Epidermal melanocyte (primary cell): ENCODE data around the gene POLD4.

Source experiments
- DNase-seq: peaks from one replicate; pipeline ENCODE4 v3.0.0; 2011; ENCODE audit warnings: low spot score; ENCODE audit not compliant: insufficient read length

POLD4 gene

DNA sequence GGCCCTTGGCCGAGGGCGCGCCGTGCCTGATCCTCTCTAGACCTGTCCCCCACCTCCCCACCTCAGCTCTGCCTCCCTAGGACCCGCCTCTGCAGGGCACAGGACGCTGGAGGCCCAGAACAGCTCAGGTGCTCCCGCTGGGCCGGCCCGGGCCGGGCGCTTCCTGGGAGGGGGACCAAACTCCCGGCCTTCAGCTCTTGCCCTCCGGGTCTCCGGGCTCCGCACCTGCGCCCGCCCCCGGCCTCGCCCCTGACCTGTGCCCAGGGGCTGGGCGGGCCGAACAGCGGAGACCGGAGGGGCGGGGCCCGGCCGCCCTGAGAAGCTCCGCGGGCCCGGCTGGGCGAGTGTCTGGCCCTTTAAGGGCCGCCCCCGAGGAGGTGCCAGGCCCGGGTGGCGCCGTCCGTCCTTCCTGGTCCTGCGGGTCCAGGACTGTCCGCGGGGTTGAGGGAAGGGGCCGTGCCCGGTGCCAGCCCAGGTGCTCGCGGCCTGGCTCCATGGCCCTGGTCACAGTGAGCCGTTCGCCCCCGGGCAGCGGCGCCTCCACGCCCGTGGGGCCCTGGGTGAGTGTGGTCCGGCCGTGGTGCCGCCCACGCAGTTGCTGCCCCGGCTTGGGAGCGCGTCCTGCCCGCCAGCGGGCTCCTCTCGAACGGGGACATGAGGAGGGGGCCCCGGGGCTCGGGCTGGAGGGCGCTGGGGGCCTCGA, 50.1 kb downstream of the POLD4 start, which contains the start of gene SSH3:
Gene SSH3 (plus strand): TSS at position 399 of the 703 bp plus-strand sequence. CDS start 96 bp downstream, at position 495.
- DNase-seq = peak; percentile 54

DNA sequence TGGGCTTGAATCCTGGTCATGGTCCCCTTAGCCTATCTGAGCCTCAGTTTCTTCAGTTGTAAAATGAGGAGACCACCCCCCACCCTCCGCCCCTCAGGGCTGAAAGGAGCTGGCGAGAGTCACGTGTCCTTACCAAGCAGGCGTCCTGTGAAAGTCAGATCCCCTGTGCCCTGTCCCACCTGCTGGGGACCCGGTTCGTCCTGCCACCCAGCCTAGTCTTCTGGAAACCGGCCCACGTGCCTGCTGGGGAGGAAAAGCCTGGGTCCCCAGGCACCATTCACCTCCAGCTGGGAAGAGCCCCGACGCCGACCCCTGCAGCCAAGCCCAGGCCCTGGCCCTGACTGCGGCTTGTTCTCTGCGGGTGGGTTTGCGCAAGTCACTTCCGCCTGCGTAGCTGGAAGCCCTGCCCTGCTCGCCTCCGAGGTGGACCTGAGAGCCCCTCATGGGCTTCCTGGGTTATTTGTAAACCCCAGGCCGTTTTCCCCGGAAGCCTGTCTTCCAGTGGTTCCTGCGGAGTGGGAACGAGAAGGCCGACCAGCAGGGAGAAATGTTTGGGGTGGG, 50.7 kb downstream of the POLD4 start:
- DNase-seq = no peak

DNA sequence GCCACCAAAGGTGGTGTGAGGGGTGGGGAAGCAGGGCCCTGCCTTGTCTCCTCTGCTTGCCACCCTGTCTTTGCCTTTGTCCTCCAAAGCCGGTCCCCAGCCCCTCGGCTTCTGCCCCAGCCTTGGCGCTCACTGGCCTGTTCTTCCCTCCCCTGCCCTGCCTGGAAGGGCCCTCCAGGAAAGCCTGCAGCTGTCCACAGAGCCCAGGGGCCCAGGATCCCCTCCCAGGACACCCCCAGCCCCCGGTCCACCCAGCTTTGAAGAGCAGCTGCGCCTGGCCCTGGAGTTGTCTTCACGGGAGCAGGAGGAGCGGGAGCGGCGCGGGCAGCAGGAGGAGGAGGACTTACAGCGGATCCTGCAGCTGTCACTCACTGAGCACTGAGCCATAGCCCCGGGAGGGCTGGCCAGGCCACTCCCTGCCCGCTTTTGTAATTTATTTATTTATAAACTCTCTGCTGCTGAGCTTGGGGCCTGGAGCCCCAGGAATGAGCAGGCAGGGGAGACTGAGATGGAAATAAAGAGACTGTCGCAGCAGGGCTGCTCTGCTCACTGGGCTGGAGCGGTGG, 51.3 kb downstream of the POLD4 start:
- DNase-seq = no peak

DNA sequence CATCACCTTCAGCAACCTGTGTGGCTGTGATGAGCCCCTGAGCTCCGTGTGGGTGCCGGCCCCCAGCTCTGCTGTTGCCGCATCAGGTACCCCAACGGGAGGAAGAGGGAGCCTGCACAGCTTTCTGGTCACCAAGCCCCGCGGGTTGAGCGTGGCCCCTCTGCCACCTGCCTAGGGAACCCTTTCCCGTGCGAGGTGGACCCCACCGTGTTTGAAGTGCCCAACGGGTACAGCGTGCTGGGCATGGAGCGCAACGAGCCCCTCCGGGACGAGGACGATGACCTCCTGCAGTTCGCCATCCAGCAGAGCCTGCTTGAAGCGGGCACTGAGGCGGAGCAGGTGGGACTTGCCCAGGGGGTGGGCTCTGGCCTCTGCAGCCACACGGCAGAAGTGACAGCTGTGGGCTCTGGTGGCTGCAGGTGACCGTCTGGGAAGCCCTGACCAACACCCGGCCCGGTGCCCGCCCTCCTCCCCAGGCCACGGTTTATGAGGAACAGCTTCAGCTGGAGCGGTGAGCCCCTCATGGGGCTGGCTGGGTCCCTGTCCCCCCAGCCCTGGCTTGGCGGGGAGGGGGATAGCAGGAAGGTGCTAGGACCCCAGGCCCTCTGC, 51.9 kb downstream of the POLD4 start:
- no peak for DNase-seq
